IMR-90 (cell line): ENCODE results near the gene SLX4IP. TPM values are rescaled to one million over a fixed set of nuclear protein-coding genes. Genes with fewer than 3 reads are reported as not detected.
A peak's percentile ranks its signal among the peaks of the same experiment; 100 is the strongest.

Experiments
- ATAC-seq: fragments of 200-7000 bp; cut with Tn5 transposase; 2 replicates; pipeline ENCODE4 v1.9.1; 2020; ENCODE audit warnings: low read depth, mild to moderate bottlenecking, moderate library complexity
- BruUV-seq: library from RNA; stranded (reverse); fragments of 400-500 nt; replicated peaks from 2 replicates; lab custom pipeline; 2021; lab: Mats Ljungman, UMichigan
- CTCF ChIA-PET: fragments of 300-600 bp; formaldehyde crosslinking; extraction: SDS; loops from one replicate; lab custom pipeline; 2021; ENCODE audit warnings: antibody characterized with exemption; lab: Yijun Ruan, JAX
- POLR2A ChIA-PET: fragments of 300-600 bp; sonication (Branson Sonifier 250); formaldehyde crosslinking; loops from one replicate; lab custom pipeline; 2022; ENCODE audit warnings: antibody characterized with exemption; ENCODE audit not compliant: unreplicated experiment; lab: Charles Lee
- DNase-seq: peaks from one replicate; pipeline ENCODE4 v3.0.0; 2013
- H2AFZ ChIP-seq: replicated peaks from 2 replicates; pipeline ENCODE3; 2013; ENCODE audit warnings: low read length, mild to moderate bottlenecking; ENCODE audit not compliant: poor library complexity
- H2AK5ac ChIP-seq: 2 replicates; pipeline ENCODE4 v1.6.1; 2013; ENCODE audit warnings: low read depth, low read length, inconsistent platforms
- H2AK9ac ChIP-seq: replicated peaks from 2 replicates; pipeline ENCODE3; 2013; ENCODE audit warnings: mild to moderate bottlenecking, low read depth, low read length, moderate library complexity; ENCODE audit not compliant: poor library complexity
- H2BK120ac ChIP-seq: 2 replicates; pipeline ENCODE4 v1.6.1; 2013; ENCODE audit warnings: low read depth, low read length, inconsistent platforms
- H2BK15ac ChIP-seq: 3 replicates; pipeline ENCODE4 v1.6.1; 2013; ENCODE audit warnings: low read depth, low read length, inconsistent platforms
- H2BK20ac ChIP-seq: 2 replicates; pipeline ENCODE4 v1.6.1; 2013; ENCODE audit warnings: low read depth, mild to moderate bottlenecking, inconsistent platforms, low read length, moderate library complexity
- H2BK5ac ChIP-seq: 2 replicates; pipeline ENCODE4 v1.6.1; 2013; ENCODE audit warnings: mild to moderate bottlenecking, low read depth, low read length, inconsistent platforms; ENCODE audit not compliant: poor library complexity, severe bottlenecking
- H3K14ac ChIP-seq: replicated peaks from 2 replicates; pipeline ENCODE4 v1.6.1; 2013; ENCODE audit warnings: low read depth, low read length, inconsistent platforms
- H3K18ac ChIP-seq: 2 replicates; pipeline ENCODE4 v1.6.1; 2013; ENCODE audit warnings: low read depth, low read length, control low read depth
- H3K23ac ChIP-seq: 2 replicates; pipeline ENCODE4 v1.6.1; 2013; ENCODE audit warnings: low read depth, low read length, inconsistent platforms
- H3K27ac ChIP-seq: 2 replicates; pipeline ENCODE4 v1.5.1; 2013; ENCODE audit warnings: mild to moderate bottlenecking, control low read depth, low read length; ENCODE audit not compliant: insufficient read depth
- H3K27me3 ChIP-seq: 2 replicates; pipeline ENCODE4 v1.6.1; 2013; ENCODE audit warnings: low read length; ENCODE audit not compliant: control insufficient read depth, insufficient read depth
- H3K36me3 ChIP-seq: 2 replicates; pipeline ENCODE4 v1.6.1; 2013; ENCODE audit warnings: low read length, mixed read lengths; ENCODE audit not compliant: control insufficient read depth, insufficient read depth
- H3K4ac ChIP-seq: 2 replicates; pipeline ENCODE4 v1.6.1; 2013; ENCODE audit warnings: low read depth, low read length, inconsistent platforms
- H3K4me1 ChIP-seq: 2 replicates; pipeline ENCODE4 v1.6.1; 2013; ENCODE audit warnings: low read length, mixed read lengths; ENCODE audit not compliant: control insufficient read depth, insufficient read depth
- H3K4me2 ChIP-seq: 2 replicates; pipeline ENCODE4 v1.6.1; 2013; ENCODE audit warnings: low read depth, mild to moderate bottlenecking, control low read depth, low read length, moderate library complexity
- H3K4me3 ChIP-seq: 2 replicates; pipeline ENCODE4 v1.5.1; 2013; ENCODE audit warnings: low read depth, mild to moderate bottlenecking, control low read depth, low read length, moderate library complexity; ENCODE audit not compliant: insufficient read depth
- H3K56ac ChIP-seq: 2 replicates; pipeline ENCODE4 v1.6.1; 2013; ENCODE audit warnings: low read length, inconsistent platforms; ENCODE audit not compliant: insufficient read depth; ENCODE audit errors: extremely low read depth
- H3K79me1 ChIP-seq, 2 experiments: 2 replicates each; pipeline ENCODE4 v1.6.1; 2013; ENCODE audit warnings: low read length in 2 of 2, inconsistent platforms in 1 of 2, low read depth in 1 of 2
- H3K9ac ChIP-seq: 2 replicates; pipeline ENCODE4 v1.6.1; 2013; ENCODE audit warnings: low read depth, low read length, control low read depth
- H3K9me1 ChIP-seq: 2 replicates; pipeline ENCODE4 v1.6.1; 2013; ENCODE audit warnings: low read length, inconsistent platforms; ENCODE audit not compliant: insufficient read depth
- H3K9me3 ChIP-seq: 2 replicates; pipeline ENCODE4 v1.6.1; 2013; ENCODE audit warnings: low read length; ENCODE audit not compliant: control insufficient read depth, insufficient read depth
- H4K20me1 ChIP-seq: 2 replicates; pipeline ENCODE4 v1.6.1; 2013; ENCODE audit warnings: low read length, inconsistent platforms; ENCODE audit not compliant: insufficient read depth
- H4K5ac ChIP-seq: 2 replicates; pipeline ENCODE4 v1.6.1; 2013; ENCODE audit warnings: mild to moderate bottlenecking, low read depth, low read length, control low read depth
- H4K8ac ChIP-seq, 2 experiments: 2 replicates each; pipeline ENCODE4 v1.6.1; 2013; ENCODE audit warnings: low read depth in 2 of 2, low read length in 2 of 2, control low read depth in 1 of 2, inconsistent platforms in 1 of 2
- H4K91ac ChIP-seq: 2 replicates; pipeline ENCODE4 v1.6.1; 2013; ENCODE audit warnings: low read depth, low read length, inconsistent platforms; ENCODE audit not compliant: insufficient read depth
- CHD1 ChIP-seq: IDR thresholded peaks from 2 replicates; pipeline ENCODE4 v1.6.1; 2012; ENCODE audit warnings: low read depth, low read length, improper control_type of control experiment
- CTCF ChIP-seq: conservative IDR thresholded peaks from 2 replicates; pipeline ENCODE4 v1.5.1; 2012; ENCODE audit warnings: mild to moderate bottlenecking, low read depth, low read length, improper control_type of control experiment
- ELK1 ChIP-seq: fragments of 150-350 bp; IDR thresholded peaks from 2 replicates; pipeline ENCODE4 v1.6.1; 2016; ENCODE audit warnings: low read depth, mild to moderate bottlenecking, low read length, moderate library complexity, borderline replicate concordance
- MAFK ChIP-seq: IDR thresholded peaks from 2 replicates; pipeline ENCODE4 v1.6.1; 2012; ENCODE audit warnings: low read depth, low read length, improper control_type of control experiment
- MAZ ChIP-seq: IDR thresholded peaks from 2 replicates; pipeline ENCODE4 v1.6.1; 2012; ENCODE audit warnings: low read depth, mild to moderate bottlenecking, low read length, improper control_type of control experiment, moderate library complexity, borderline replicate concordance
- MXI1 ChIP-seq: IDR thresholded peaks from 2 replicates; pipeline ENCODE4 v1.6.1; 2012; ENCODE audit warnings: low read depth, mild to moderate bottlenecking, low read length, moderate library complexity, borderline replicate concordance
- RAD21 ChIP-seq: IDR thresholded peaks from 2 replicates; pipeline ENCODE4 v1.6.1; 2012; ENCODE audit warnings: low read length, improper control_type of control experiment
- RFX5 ChIP-seq: IDR thresholded peaks from 2 replicates; pipeline ENCODE4 v1.8.0; 2012; ENCODE audit warnings: low read depth, mild to moderate bottlenecking, low read length, moderate library complexity
- SMC3 ChIP-seq: fragments of 150-350 bp; IDR thresholded peaks from 2 replicates; pipeline ENCODE4 v1.6.1; 2016; ENCODE audit warnings: low read depth, mild to moderate bottlenecking, antibody characterized with exemption, low read length, moderate library complexity
- USF2 ChIP-seq: fragments of 150-350 bp; IDR thresholded peaks from 2 replicates; pipeline ENCODE4 v1.6.1; 2017; ENCODE audit warnings: mild to moderate bottlenecking, antibody characterized with exemption, low read length, low read depth
- WGBS, 2 experiments: methylation state at CpG; one replicate each; pipeline versions ENCODE4 v1.1.5 to v1.1.7; 2013; ENCODE audit warnings: missing lambda C conversion rate in 2 of 2; ENCODE audit not compliant: insufficient read length in 1 of 2; ENCODE audit errors: extremely low coverage in 2 of 2; 5-methylcytosine and 5-hydroxymethylcytosine counted together
- dilution Hi-C: fragments of 300-500 bp; cut with HindIII; formaldehyde crosslinking; loops from one replicate; pipeline ENCODE4 v1.14.3; 2018; ENCODE audit warnings: low sequenced_read_pairs; ENCODE audit not compliant: unreplicated experiment
- in situ Hi-C: fragments of 300-500 bp; cut with MboI; formaldehyde crosslinking; loops from 3 replicates; pipeline ENCODE4 v1.14.3; 2019; ENCODE audit warnings: low sequenced_read_pairs, inconsistent platforms, mixed read lengths
- intact Hi-C: fragments of 100-400 bp; cut with micrococcal nuclease; formaldehyde crosslinking; loops from 2 replicates; pipeline ENCODE4 v1.10.0; 2022
- polyA plus RNA-seq, 3 experiments: library from polyadenylated mRNA; depleted of rRNA; stranded (reverse); fragments of >200 nt; gene quantifications; 2 replicates each; pipeline ENCODE4 v1.2.3, GENCODE V29; 2012; ENCODE audit warnings: low replicate concordance in 1 of 3
- total RNA-seq: library from RNA; depleted of rRNA; stranded (reverse); fragments of >200 nt; gene quantifications from 2 replicates; pipeline ENCODE4 v1.2.3, GENCODE V29; 2012

Gene SLX4IP
- total and polyA plus RNA-seq, 2 of the 4 experiments (the other 2 are of a cell fraction) = 1.3 to 5.9 TPM

GRCh38 chr20:10603378-10603777 lies 168.3 kb downstream of the SLX4IP start:
- TF ChIP-seq RFX5 (no peak), SMC3 (no peak), MXI1 (no peak), CTCF (no peak), MAFK (no peak), MAZ (no peak), USF2 (no peak), RAD21 (no peak), ELK1 (no peak), CHD1 (no peak)
- H2AK9ac ChIP-seq = peak overlapping the region; percentile 69
- peaks cover 20% of the 10 kb centered on the region for H3K4me1 ChIP-seq
- no peaks in the 10 kb centered on the region for H3K27me3 ChIP-seq
- no peaks in the 10 kb centered on the region for H4K20me1 ChIP-seq
- ChIA-PET POLR2A (no interaction called here), CTCF (no interaction called here)
- H3K4me2 ChIP-seq = no peak overlapping the region
- dilution Hi-C loops = no loop called here
- intact Hi-C loops = no loop called here
- H3K23ac ChIP-seq = peak overlapping the region; percentile 33; the same call in 1 of the 2 replicates
- in situ Hi-C loops = no loop called here
- DNase-seq (no peak), ATAC-seq (no peak)
- peak overlapping the region; percentile 56 for H3K14ac ChIP-seq
- H2AK5ac ChIP-seq = peak overlapping the region; percentile 82
- H3K18ac ChIP-seq = peak overlapping the region; percentile 79
- no CpG with 5 or more reads among the region's 4 CpGs for WGBS, 2 experiments
- peak overlapping the region; percentile 80 for H2BK20ac ChIP-seq
- H3K9me3 ChIP-seq = no peaks in the 10 kb centered on the region
- H3K4ac ChIP-seq = peak overlapping the region; percentile 88
- H3K4me3 ChIP-seq = no peak overlapping the region
- BruUV-seq = no TSS peak
- H3K9me1 ChIP-seq = peaks cover 15% of the 10 kb centered on the region
- no peaks in the 10 kb centered on the region for H3K36me3 ChIP-seq
- H2BK120ac ChIP-seq = peak overlapping the region; percentile 86
- H3K56ac ChIP-seq = no peak overlapping the region
- H4K91ac ChIP-seq = peak overlapping the region; percentile 67
- peak overlapping the region; percentile 79 for H2BK5ac ChIP-seq
- no peak overlapping the region for H2AFZ ChIP-seq
- peaks cover 0 to 6% of the 10 kb centered on the region in 2 experiments; a peak in 1 of 4 replicates for H3K79me1 ChIP-seq
- H3K27ac ChIP-seq = peak overlapping the region; percentile 62; the same call in 1 of the 2 replicates
- H4K5ac ChIP-seq = peak overlapping the region; percentile 77
- peak overlapping the region; percentile 40; the same call in 2 of the 3 replicates for H2BK15ac ChIP-seq
- H4K8ac ChIP-seq = peak overlapping the region; percentile 17 to 80; a peak in 2 of 4 replicates
- H3K9ac ChIP-seq = no peak overlapping the region
